HEK293T (cell line): ENCODE measurements around the gene SCRN2.

Experiments used
- FOXK2 ChIP-seq: fragments of 450-650 bp; IDR thresholded peaks from 2 replicates; pipeline ENCODE4 v1.6.1; 2016; ENCODE audit warnings: mild to moderate bottlenecking
- HDGF ChIP-seq: fragments of 450-650 bp; IDR thresholded peaks from 2 replicates; pipeline ENCODE4 v1.6.1; 2017; ENCODE audit warnings: antibody characterized with exemption, borderline replicate concordance
- LEF1 ChIP-seq: fragments of 450-650 bp; IDR thresholded peaks from 2 replicates; pipeline ENCODE4 v1.6.1; 2017; ENCODE audit warnings: mild to moderate bottlenecking, borderline replicate concordance
- SP1 ChIP-seq: fragments of 450-650 bp; IDR thresholded peaks from 2 replicates; pipeline ENCODE4 v1.6.1; 2017
- SUZ12 ChIP-seq: fragments of 450-650 bp; IDR thresholded peaks from 2 replicates; pipeline ENCODE4 v1.6.1; 2016; ENCODE audit warnings: mild to moderate bottlenecking

- TF ChIP-seq SUZ12, result no peak
- TF ChIP-seq FOXK2, result no peak
- no peak for TF ChIP-seq LEF1
- TF ChIP-seq HDGF, result no peak
- TF ChIP-seq SP1, result no peak
Measured at GRCh38 chr17:47838636-47839035, 2.4 kb downstream of the SCRN2 start.
